Endothelial cell of umbilical vein (primary cell): ENCODE measurements around the gene BTN1A1. TPM values are rescaled to one million over a fixed set of nuclear protein-coding genes. Genes with fewer than 3 reads are reported as not detected.

Experiments used
- BruUV-seq: library from RNA; stranded (reverse); fragments of 400-500 nt; replicated peaks from 2 replicates; lab custom pipeline; 2021; lab: Mats Ljungman, UMichigan
- CTCF ChIA-PET: fragments of 300-600, 350-600 bp; sonication (Branson Sonifier 250); formaldehyde crosslinking; loops from one replicate; lab custom pipeline; 2021; ENCODE audit warnings: antibody characterized with exemption, inconsistent platforms; lab: Charles Lee
- POLR2A ChIA-PET: fragments of 300-600, 350-600 bp; sonication (Branson Sonifier 250); formaldehyde crosslinking; loops from one replicate; lab custom pipeline; 2021; ENCODE audit warnings: antibody characterized with exemption, inconsistent platforms; lab: Charles Lee
- DNase-seq: peaks from one replicate; pipeline ENCODE4 v3.0.0-alpha.2; 2011; ENCODE audit warnings: low read depth, low spot score
- FAIRE-seq: peaks from 2 replicates; lab custom pipeline; 2011; peaks lifted over from hg19 to GRCh38; lab: Jason Lieb, UNC
- H2AFZ ChIP-seq: 2 replicates; pipeline ENCODE4 v1.6.0; 2012; ENCODE audit warnings: low read depth, low read length, control low read depth, inconsistent platforms
- H3K27ac ChIP-seq: 2 replicates; pipeline ENCODE4 v1.5.1; 2011; ENCODE audit warnings: low read depth, mild to moderate bottlenecking, control low read depth, low read length, moderate library complexity; ENCODE audit not compliant: insufficient read depth
- H3K27me3 ChIP-seq, 2 experiments: 2 replicates each; pipeline versions ENCODE4 v1.6.0 to v1.6.1; 2011; ENCODE audit warnings: low read length in 2 of 2, mixed read lengths in 1 of 2; ENCODE audit not compliant: control insufficient read depth in 2 of 2, insufficient read depth in 2 of 2
- H3K36me3 ChIP-seq, 2 experiments: 2 replicates in 1 of 2; 3 replicates in 1 of 2; pipeline ENCODE4 v1.5.1; 2011; ENCODE audit warnings: low read length in 2 of 2, mild to moderate bottlenecking in 1 of 2, moderate library complexity in 1 of 2; ENCODE audit not compliant: control insufficient read depth in 2 of 2, insufficient read depth in 2 of 2; ENCODE audit errors: extremely low read depth in 1 of 2
- H3K4me1 ChIP-seq: 3 replicates; pipeline ENCODE4 v1.5.1; 2011; ENCODE audit warnings: mild to moderate bottlenecking, low read length; ENCODE audit not compliant: control insufficient read depth, insufficient read depth; ENCODE audit errors: extremely low read depth
- H3K4me2 ChIP-seq: 2 replicates; pipeline ENCODE4 v1.6.1; 2011; ENCODE audit warnings: low read length, control low read depth, mixed read lengths; ENCODE audit not compliant: insufficient read depth
- H3K4me3 ChIP-seq, 3 experiments: fragments of 200-600 bp in 1 of 3; sonication (generic), shearing (Covaris generic) in 1 of 3; replicated peaks in 1 of 3; 2 replicates each; pipeline ENCODE4 v1.5.1; 2011 to 2016; ENCODE audit warnings: control low read depth in 3 of 3, low read length in 3 of 3, mild to moderate bottlenecking in 2 of 3, inconsistent platforms in 1 of 3, low read depth in 1 of 3, moderate library complexity in 1 of 3; ENCODE audit not compliant: insufficient read depth in 1 of 3
- H3K79me2 ChIP-seq: 2 replicates; pipeline ENCODE4 v1.6.0; 2012; ENCODE audit warnings: low read length, inconsistent platforms; ENCODE audit not compliant: control insufficient read depth, insufficient read depth
- H3K9ac ChIP-seq: replicated peaks from 2 replicates; pipeline ENCODE3; 2011; ENCODE audit warnings: low read length, control low read depth; ENCODE audit not compliant: insufficient read depth; ENCODE audit errors: extremely low read depth
- H3K9me1 ChIP-seq: replicated peaks from 3 replicates; pipeline ENCODE4 v1.6.0; 2011; ENCODE audit warnings: mild to moderate bottlenecking, low read length; ENCODE audit not compliant: control insufficient read depth, insufficient read depth; ENCODE audit errors: extremely low read depth
- H3K9me3 ChIP-seq: replicated peaks from 2 replicates; pipeline ENCODE4 v1.5.1; 2012; ENCODE audit warnings: low read length, inconsistent platforms; ENCODE audit not compliant: control insufficient read depth, insufficient read depth
- H4K20me1 ChIP-seq: replicated peaks from 2 replicates; pipeline ENCODE3; 2011; ENCODE audit warnings: mild to moderate bottlenecking, low read length; ENCODE audit not compliant: control insufficient read depth, insufficient read depth; ENCODE audit errors: extremely low read depth
- CTCF ChIP-seq, 2 donors: IDR thresholded peaks; 1 replicate in 1 of 2; 2 replicates in 1 of 2; pipeline ENCODE4 v1.5.1; 2011; ENCODE audit warnings: low read length in 2 of 2, mild to moderate bottlenecking in 2 of 2, moderate library complexity in 2 of 2, control low read depth in 1 of 2, inconsistent platforms in 1 of 2, low read depth in 1 of 2; ENCODE audit not compliant: insufficient read depth in 1 of 2; ENCODE audit errors: extremely low read depth in 1 of 2
- EZH2 ChIP-seq: IDR thresholded peaks from 2 replicates; pipeline ENCODE4 v1.6.1; 2012; ENCODE audit warnings: borderline replicate concordance, low read depth, mild to moderate bottlenecking, moderate library complexity, low read length, inconsistent platforms; ENCODE audit not compliant: severe bottlenecking
- FOS ChIP-seq: IDR thresholded peaks from 2 replicates; pipeline ENCODE4 v1.6.1; 2011; ENCODE audit warnings: mild to moderate bottlenecking, low read length, moderate library complexity, borderline replicate concordance; ENCODE audit not compliant: insufficient read depth
- GATA2 ChIP-seq: IDR thresholded peaks from 2 replicates; pipeline ENCODE4 v1.7.0; 2011; ENCODE audit warnings: low read depth, mild to moderate bottlenecking, moderate library complexity, mixed read lengths, low read length; ENCODE audit not compliant: insufficient read length, insufficient read depth
- JUN ChIP-seq: IDR thresholded peaks from 2 replicates; pipeline ENCODE4 v1.6.1; 2011; ENCODE audit warnings: borderline replicate concordance, low read depth; ENCODE audit not compliant: insufficient read length, insufficient read depth
- MAX ChIP-seq: IDR thresholded peaks from 2 replicates; pipeline ENCODE4 v1.6.1; 2011; ENCODE audit not compliant: insufficient read depth, insufficient read length
- MYC ChIP-seq: IDR thresholded peaks from one replicate; pipeline ENCODE4 v1.6.1; 2011; ENCODE audit warnings: mild to moderate bottlenecking, low read depth, low read length
- POLR2A ChIP-seq: IDR thresholded peaks from 2 replicates; pipeline ENCODE4 v1.6.1; 2012; ENCODE audit warnings: low read depth, mild to moderate bottlenecking, control low read depth, low read length
- POLR2AphosphoS5 ChIP-seq: IDR thresholded peaks from 2 replicates; pipeline ENCODE4 v1.6.1; 2012; ENCODE audit warnings: low read depth, mild to moderate bottlenecking, control low read depth, low read length, moderate library complexity; ENCODE audit not compliant: insufficient read depth
- dilution Hi-C: fragments of 300-500 bp; cut with MboI; formaldehyde crosslinking; loops from one replicate; pipeline ENCODE4 v1.15.0; 2019; ENCODE audit warnings: low sequenced_read_pairs; ENCODE audit not compliant: extremely low pct_ligation_motif_present
- intact Hi-C: fragments of 100-400 bp; cut with micrococcal nuclease; formaldehyde crosslinking; loops from one replicate; pipeline ENCODE4 v1.10.0; 2022
- polyA plus RNA-seq, 4 experiments: library from polyadenylated mRNA; depleted of rRNA in 3 of 4; stranded (reverse) in 3 of 4; unstranded in 1 of 4; fragments of >200 nt; gene quantifications; 2 replicates each; pipeline versions ENCODE4 v1.2.1 to v1.2.3, GENCODE V29; 2011 to 2012; ENCODE audit warnings: missing spikeins in 1 of 4
- total RNA-seq: library from RNA; stranded (reverse); gene quantifications from 2 replicates; pipeline ENCODE4 v1.2.3, GENCODE V29; 2021

BTN1A1 gene
- total and polyA plus RNA-seq, 2 donors (not counting 3 experiments of a cell fraction or from before 2014, with no cell fraction given): not detected

GRCh38 chr6:26514984-26515383 is 14.9 kb downstream of the BTN1A1 start:
- TF ChIP-seq CTCF (IDR thresholded peaks at IDR 0.05; ENCODE audit: extremely low read depth in 1 of 2, insufficient read depth in 1 of 2, low read depth in 1 of 2, low read length in 2 of 2): no peak
- no peak for TF ChIP-seq POLR2AphosphoS5
- TF ChIP-seq MAX: no peak
- TF ChIP-seq POLR2A: no peak
- TF ChIP-seq GATA2: no peak
- TF ChIP-seq MYC: no peak
- no peak for TF ChIP-seq FOS
- no peak for TF ChIP-seq JUN
- TF ChIP-seq EZH2: no peak
- intact Hi-C loops: no loop called here

More at GRCh38 chr6:26514984-26515383, 14.9 kb downstream of the BTN1A1 start:
- Histone ChIP-seq H3K79me2 (no peaks in the 10 kb centered on the region), H4K20me1 (no peaks in the 10 kb centered on the region), H3K4me1 (peaks cover under 1% of the 10 kb centered on the region), H2AFZ (no peak overlapping the region), H3K9me1 (no peaks in the 10 kb centered on the region), H3K27me3 (peaks cover 2 to 5% of the 10 kb centered on the region in 2 experiments), H3K9me3 (no peaks in the 10 kb centered on the region), H3K9ac (no peak overlapping the region), H3K4me2 (no peak overlapping the region), H3K4me3 (no peak overlapping the region), H3K36me3 (no peaks in the 10 kb centered on the region), H3K27ac (no peak overlapping the region)
- no TSS peak for BruUV-seq
- dilution Hi-C loops: no loop called here
- ChIA-PET POLR2A (no interaction called here), CTCF (interaction anchor here (1.6 kb wide), 2 partner anchors 41 to 173 kb away, joined by 3 to 5 read pairs; no protein-coding TSS in a partner anchor)
- DNase-seq: no peak
- FAIRE-seq: no peak
